ENCODE measurements around the gene TM9SF2. TPM values are rescaled to one million over a fixed set of nuclear protein-coding genes. Genes with fewer than 3 reads are reported as not detected.

The TM9SF2 gene
- total RNA-seq, 2 experiments from 2014 or later: 37.2 to 38.2 TPM

DNA sequence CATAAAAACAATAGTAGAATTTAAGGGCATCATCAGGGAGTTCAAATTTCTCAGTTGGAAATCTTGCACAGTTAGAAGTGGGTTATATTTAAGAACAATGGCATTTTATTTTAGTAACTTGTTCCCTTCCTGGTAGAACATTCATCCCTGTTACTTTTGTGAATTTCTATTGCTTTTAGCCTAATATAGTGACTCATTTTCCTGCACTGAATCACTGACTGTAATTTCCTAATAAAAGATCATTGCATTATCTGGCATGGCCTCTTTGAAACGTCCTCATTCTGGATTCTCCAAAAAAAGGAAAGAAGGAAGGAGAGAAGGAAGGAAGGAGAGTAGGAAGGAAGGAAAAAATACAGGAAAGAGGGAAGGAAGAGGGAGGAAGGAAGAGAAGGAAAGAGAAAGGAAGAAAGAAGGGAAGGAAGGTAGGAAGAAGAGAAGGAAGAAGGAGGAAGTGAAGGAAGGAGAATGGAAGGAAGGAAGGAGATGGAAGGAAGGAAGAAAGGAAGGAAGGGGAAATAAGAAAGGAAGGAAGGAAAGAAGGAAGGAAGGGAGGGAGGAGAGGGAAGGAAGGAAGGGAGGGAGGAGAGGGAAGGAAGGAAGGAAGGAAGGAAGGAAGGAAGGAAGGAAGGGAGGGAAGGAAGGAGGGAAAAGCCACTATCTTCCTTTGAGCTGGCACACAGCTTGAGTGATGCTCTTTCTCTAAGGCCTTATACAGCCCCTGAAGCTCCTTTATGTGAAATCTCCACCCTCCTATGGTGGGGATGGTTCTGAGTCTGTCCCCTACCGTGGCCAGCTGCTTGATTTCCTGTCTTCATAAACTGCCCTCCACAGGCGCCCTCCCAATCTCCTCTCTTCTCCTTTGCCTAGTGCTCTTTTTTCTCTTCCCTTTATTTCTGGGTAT lies 29.8 kb upstream of the TM9SF2 start:
- Histone ChIP-seq H3K4me3 (ENCODE audit: low read length) (no peak overlapping the region), H3K36me3 (ENCODE audit: insufficient read depth, low read length) (no peaks in the 10 kb centered on the region), H3K9me3 (ENCODE audit: control insufficient read depth in 1 of 2, insufficient read depth in 1 of 2, low read length in 2 of 2) (no peaks in the 10 kb centered on the region), H3K4me1 (ENCODE audit: insufficient read depth, low read length) (no peaks in the 10 kb centered on the region), H3K27ac (ENCODE audit: low read depth in 1 of 2, low read length in 2 of 2) (no peak overlapping the region), H3K27me3 (ENCODE audit: control insufficient read depth in 1 of 2, insufficient read depth in 2 of 2, low read length in 2 of 2) (no peaks in the 10 kb centered on the region)
- no peaks in the 10 kb centered on the region for H3K9me3 Mint-ChIP-seq
- ChIA-PET CTCF (no interaction called here), POLR2A (no interaction called here)
- no peak overlapping the region for H3K27ac Mint-ChIP-seq
- H3K27me3 Mint-ChIP-seq: peaks cover 14% of the 10 kb centered on the region
- no peak overlapping the region for H3K4me3 Mint-ChIP-seq
- peaks cover 3% of the 10 kb centered on the region for H3K4me1 Mint-ChIP-seq (ENCODE audit: low read depth)
- DNase-seq (no peak), ATAC-seq (ENCODE audit: poor library complexity) (no peak)
- no peaks in the 10 kb centered on the region for H3K36me3 Mint-ChIP-seq (ENCODE audit: low read depth)
- intact Hi-C loops (cut with DNase I, micrococcal nuclease): no loop called here
- TF ChIP-seq, protein P1, sequence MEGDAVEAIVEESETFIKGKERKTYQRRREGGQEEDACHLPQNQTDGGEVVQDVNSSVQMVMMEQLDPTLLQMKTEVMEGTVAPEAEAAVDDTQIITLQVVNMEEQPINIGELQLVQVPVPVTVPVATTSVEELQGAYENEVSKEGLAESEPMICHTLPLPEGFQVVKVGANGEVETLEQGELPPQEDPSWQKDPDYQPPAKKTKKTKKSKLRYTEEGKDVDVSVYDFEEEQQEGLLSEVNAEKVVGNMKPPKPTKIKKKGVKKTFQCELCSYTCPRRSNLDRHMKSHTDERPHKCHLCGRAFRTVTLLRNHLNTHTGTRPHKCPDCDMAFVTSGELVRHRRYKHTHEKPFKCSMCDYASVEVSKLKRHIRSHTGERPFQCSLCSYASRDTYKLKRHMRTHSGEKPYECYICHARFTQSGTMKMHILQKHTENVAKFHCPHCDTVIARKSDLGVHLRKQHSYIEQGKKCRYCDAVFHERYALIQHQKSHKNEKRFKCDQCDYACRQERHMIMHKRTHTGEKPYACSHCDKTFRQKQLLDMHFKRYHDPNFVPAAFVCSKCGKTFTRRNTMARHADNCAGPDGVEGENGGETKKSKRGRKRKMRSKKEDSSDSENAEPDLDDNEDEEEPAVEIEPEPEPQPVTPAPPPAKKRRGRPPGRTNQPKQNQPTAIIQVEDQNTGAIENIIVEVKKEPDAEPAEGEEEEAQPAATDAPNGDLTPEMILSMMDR (IDR thresholded peaks at IDR 0.05): no peak

DNA sequence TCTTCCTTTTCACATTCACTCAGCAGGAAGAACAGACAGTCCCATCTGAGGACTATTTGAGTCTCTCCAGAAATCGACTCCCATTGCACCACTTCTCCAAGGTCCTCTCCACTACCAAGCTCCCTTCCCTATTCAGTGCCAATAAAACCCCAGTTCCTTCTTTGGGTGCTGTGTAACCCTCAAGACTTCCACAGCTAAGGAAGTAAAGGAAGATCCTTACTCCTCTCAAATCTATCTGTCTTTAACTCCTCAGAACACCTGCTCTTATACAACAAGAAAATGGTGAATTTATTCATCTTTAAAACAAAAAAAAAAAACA lies 29.2 kb upstream of the TM9SF2 start:
- Histone ChIP-seq H3K36me3 (ENCODE audit: insufficient read depth, low read length) (no peaks in the 10 kb centered on the region), H3K27me3 (ENCODE audit: control insufficient read depth in 1 of 2, insufficient read depth in 2 of 2, low read length in 2 of 2) (no peaks in the 10 kb centered on the region), H3K27ac (ENCODE audit: low read depth in 1 of 2, low read length in 2 of 2) (no peak overlapping the region), H3K4me3 (ENCODE audit: low read length) (no peak overlapping the region), H3K4me1 (ENCODE audit: insufficient read depth, low read length) (no peaks in the 10 kb centered on the region), H3K9me3 (ENCODE audit: control insufficient read depth in 1 of 2, insufficient read depth in 1 of 2, low read length in 2 of 2) (no peaks in the 10 kb centered on the region)
- Mint-ChIP-seq H3K4me3 (no peak overlapping the region), H3K27ac (no peak overlapping the region), H3K27me3 (peaks cover 14% of the 10 kb centered on the region), H3K36me3 (ENCODE audit: low read depth) (no peaks in the 10 kb centered on the region), H3K9me3 (no peaks in the 10 kb centered on the region), H3K4me1 (ENCODE audit: low read depth) (peaks cover 9% of the 10 kb centered on the region)
- TF ChIP-seq, protein P1 (IDR thresholded peaks at IDR 0.05): no peak
- DNase-seq (no peak), ATAC-seq (ENCODE audit: poor library complexity) (no peak)
- ChIA-PET POLR2A (no interaction called here), CTCF (no interaction called here)
- intact Hi-C loops (cut with DNase I, micrococcal nuclease): no loop called here

- intact Hi-C loops (cut with DNase I, micrococcal nuclease): no loop called here
Measured at GRCh38 chr13:99473515-99473914, 27.8 kb upstream of the TM9SF2 start.

More at GRCh38 chr13:99473515-99473914, 27.8 kb upstream of the TM9SF2 start:
- Mint-ChIP-seq H3K27me3 (peaks cover 14% of the 10 kb centered on the region), H3K9me3 (no peaks in the 10 kb centered on the region), H3K36me3 (ENCODE audit: low read depth) (no peaks in the 10 kb centered on the region), H3K27ac (no peak overlapping the region), H3K4me3 (no peak overlapping the region), H3K4me1 (ENCODE audit: low read depth) (peaks cover 14% of the 10 kb centered on the region)
- ATAC-seq (ENCODE audit: poor library complexity) (no peak), DNase-seq (no peak)
- Histone ChIP-seq H3K4me1 (ENCODE audit: insufficient read depth, low read length) (no peaks in the 10 kb centered on the region), H3K27me3 (ENCODE audit: control insufficient read depth in 1 of 2, insufficient read depth in 2 of 2, low read length in 2 of 2) (no peaks in the 10 kb centered on the region), H3K36me3 (ENCODE audit: insufficient read depth, low read length) (no peaks in the 10 kb centered on the region), H3K27ac (ENCODE audit: low read depth in 1 of 2, low read length in 2 of 2) (no peak overlapping the region), H3K4me3 (ENCODE audit: low read length) (no peak overlapping the region), H3K9me3 (ENCODE audit: control insufficient read depth in 1 of 2, insufficient read depth in 1 of 2, low read length in 2 of 2) (no peaks in the 10 kb centered on the region)
- ChIA-PET CTCF (no interaction called here), POLR2A (no interaction called here)
- TF ChIP-seq, protein P1 (IDR thresholded peaks at IDR 0.05): no peak

Measured in CD4-positive, alpha-beta T cell (primary cell).